Omental fat pad (tissue), 4 donors: Measurements from ENCODE around the gene JCAD. TPM values are rescaled to one million over a fixed set of nuclear protein-coding genes. Genes with fewer than 3 reads are reported as not detected.

Experiments
- ATAC-seq: fragments of 150-250 bp; one replicate; pipeline ENCODE4 v1.9.1; 2016; ENCODE audit warnings: mild to moderate bottlenecking, moderate library complexity; ENCODE audit not compliant: low FRiP score
- DNase-seq: peaks from one replicate; pipeline ENCODE4 v3.0.0-alpha.2; 2019; ENCODE audit warnings: low spot score
- total RNA-seq, 4 donors: library from RNA; depleted of rRNA; stranded (reverse); fragments of >200 nt; gene quantifications; one replicate each; pipeline ENCODE4 v1.1.0, GENCODE V29; 2016
- TF ChIP-seq, protein P1 (sequence below), 3 donors: fragments of 450-650 bp; IDR thresholded peaks; one replicate each; pipeline ENCODE4 v1.5.1; 2016 to 2017; ENCODE audit warnings: antibody characterized with exemption in 3 of 3, mild to moderate bottlenecking in 3 of 3, moderate library complexity in 2 of 3

JCAD gene
- total RNA-seq, 4 donors from 2014 or later = 14.6 to 71.4 (median 19.7) TPM

DNA sequence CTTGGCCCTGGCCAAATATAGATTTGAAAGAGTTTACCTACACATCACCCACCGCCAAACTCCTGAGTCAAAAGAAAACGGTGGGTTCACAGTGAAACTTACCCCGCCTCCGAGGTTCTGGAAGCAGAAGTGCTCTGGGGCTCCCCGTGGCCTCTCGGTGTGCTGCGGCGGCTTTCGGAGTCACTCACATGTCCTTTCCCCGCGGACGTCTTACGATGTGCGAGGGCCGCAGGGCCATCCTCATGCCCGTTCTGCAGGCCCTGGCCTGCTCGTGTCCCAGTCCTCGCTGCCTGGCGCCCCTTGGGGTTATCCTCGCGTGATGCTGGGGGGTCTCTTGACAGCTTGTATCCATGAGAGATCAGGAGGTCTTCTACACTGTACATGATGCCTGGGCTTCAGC is 12.0 kb downstream of the JCAD start:
- TF ChIP-seq, protein P1, sequence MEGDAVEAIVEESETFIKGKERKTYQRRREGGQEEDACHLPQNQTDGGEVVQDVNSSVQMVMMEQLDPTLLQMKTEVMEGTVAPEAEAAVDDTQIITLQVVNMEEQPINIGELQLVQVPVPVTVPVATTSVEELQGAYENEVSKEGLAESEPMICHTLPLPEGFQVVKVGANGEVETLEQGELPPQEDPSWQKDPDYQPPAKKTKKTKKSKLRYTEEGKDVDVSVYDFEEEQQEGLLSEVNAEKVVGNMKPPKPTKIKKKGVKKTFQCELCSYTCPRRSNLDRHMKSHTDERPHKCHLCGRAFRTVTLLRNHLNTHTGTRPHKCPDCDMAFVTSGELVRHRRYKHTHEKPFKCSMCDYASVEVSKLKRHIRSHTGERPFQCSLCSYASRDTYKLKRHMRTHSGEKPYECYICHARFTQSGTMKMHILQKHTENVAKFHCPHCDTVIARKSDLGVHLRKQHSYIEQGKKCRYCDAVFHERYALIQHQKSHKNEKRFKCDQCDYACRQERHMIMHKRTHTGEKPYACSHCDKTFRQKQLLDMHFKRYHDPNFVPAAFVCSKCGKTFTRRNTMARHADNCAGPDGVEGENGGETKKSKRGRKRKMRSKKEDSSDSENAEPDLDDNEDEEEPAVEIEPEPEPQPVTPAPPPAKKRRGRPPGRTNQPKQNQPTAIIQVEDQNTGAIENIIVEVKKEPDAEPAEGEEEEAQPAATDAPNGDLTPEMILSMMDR (IDR thresholded peaks at IDR 0.05) = no peak
- DNase-seq (no peak), ATAC-seq (no peak)

DNA sequence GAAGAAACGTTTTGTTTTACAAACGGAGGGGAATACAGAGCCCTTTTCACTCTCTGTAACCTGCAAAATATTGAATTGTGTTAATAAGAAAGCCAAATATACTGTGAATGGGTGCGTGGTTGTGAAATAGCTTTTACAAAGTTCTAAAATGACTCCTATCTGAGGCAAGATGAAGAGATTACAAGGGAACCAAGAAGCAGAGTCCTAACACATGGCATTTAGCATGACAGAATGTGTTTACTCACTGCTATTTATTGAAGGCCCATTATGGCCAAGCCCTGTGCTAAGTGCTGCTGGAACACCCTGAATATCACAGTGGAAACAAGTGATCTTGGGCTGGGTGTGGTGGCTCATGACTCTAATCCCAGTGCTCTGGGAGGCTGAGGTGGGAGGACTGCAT is 12.9 kb downstream of the JCAD start:
- no peak for ATAC-seq
- TF ChIP-seq, protein P1 (IDR thresholded peaks at IDR 0.05) = no peak
- DNase-seq = no peak

DNA sequence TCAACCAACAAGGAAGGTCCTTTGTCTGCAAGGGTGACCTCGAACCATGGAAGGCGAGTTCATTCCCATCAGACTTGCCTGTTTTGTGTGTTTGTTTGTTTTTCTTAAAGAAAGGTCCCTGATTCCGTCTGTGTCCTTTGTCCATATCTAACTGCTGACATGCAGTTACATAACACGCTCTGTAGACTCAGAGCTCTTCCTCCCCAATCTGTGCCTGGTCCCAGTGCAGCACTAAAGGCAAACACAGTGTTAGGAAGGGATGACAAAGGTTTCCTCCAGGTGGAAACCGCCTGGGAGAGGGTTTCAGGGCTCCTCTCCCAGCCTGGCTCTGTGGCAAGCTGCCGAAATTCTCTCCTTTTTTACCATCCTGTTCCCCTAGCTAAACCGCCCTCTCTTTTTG is 13.4 kb downstream of the JCAD start:
- ATAC-seq (no peak), DNase-seq (no peak)
- TF ChIP-seq, protein P1 (IDR thresholded peaks at IDR 0.05) = no peak

DNA sequence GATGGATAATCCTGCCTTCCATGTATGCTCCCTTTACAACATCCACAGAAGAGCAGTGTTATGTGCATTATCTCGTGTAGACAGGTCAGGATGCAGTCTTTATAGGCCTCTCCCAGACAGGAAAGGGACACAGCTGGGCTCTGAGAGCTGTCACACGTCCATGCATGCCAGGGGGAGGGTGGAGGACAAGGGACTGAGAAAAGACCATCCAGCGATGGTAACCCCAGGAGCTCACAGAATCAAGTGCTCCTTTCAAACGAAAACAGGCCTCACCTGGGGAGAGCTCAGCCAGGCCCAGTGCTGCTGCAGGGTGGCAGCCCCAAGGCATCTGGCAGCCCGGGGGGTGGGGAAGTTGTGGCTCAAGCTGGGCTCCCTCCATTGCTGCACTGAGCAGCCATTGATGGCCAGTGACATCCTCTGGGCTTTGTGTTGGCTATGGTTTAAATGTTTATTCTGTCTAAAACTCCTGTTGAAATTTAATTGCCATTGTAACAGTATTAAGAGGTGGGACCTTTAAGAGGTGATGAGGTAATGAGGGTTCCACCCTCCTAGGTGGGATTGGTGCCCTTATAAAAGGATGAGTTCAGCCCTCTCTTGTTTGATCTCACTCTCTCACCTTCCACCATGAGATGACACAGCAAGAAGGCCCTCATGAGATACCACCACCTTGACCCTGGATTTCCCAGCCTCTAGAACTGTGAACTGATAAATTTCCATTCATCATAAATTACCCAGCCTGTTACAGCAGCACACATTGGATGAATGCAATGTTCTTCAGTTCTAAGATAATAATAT is 15.7 kb downstream of the JCAD start:
- TF ChIP-seq, protein P1 (IDR thresholded peaks at IDR 0.05) = no peak
- DNase-seq (no peak), ATAC-seq (no peak)

DNA sequence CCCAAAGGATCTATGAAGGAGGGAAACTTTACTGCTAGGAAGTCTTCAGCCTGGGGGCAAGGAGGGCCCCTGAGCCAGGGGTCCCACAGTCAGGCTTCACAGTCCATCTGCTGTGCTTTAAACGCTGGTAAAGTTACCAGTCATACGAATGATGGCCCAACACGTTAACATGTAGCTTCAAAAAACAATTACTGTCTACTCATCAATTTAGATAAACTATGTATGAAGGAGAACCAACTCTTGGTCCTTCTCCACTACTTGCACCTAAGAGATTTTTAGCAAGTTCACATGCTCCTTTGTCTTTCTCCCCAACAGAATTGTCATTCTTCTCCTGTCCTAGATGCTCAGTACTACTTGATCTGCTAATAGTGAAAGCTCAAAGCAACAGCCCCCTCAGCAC is 16.6 kb downstream of the JCAD start:
- DNase-seq (no peak), ATAC-seq (no peak)
- TF ChIP-seq, protein P1 (IDR thresholded peaks at IDR 0.05) = no peak

DNA sequence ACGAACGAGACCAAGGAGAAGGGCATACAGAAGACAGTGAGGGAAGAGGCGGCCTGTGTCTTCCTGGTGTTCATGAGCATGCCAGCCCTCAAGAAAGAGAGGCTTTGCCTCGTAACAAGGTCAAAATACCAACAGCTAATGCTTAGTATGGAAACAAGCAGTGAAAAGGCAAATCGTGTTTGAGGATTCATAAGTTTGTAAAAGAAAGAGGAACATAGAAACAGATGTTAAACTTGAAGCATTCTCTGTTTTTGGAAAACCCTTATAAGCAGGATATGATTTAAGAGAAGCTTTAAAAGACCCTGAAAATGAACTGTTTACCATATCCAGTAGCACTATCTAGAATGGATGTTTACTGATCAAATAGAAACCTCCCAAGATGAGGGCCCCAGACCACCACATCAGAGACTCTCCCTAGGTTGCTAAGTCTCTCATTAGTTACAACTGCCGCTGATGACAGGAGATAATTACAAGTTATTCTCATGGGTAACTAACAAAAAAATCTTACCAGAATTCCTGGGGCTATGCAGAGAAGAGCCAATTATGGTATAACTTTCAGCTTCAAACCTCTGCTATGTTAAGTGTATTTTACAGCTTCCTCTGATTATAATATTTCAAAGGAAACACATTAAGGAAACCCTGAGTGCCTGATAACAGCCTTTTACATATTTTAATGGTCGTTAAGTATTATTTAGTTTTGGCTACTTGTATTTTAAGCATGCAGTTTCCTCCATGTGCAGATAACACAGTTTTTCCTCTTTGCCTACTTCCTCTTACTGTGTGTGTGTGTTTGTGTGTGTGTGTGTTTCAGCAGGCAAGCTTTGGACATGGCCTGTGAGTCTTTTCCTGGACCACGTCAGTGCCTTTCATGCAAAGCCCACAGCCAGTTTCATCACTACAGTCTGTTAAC is 17.9 kb downstream of the JCAD start:
- DNase-seq (no peak), ATAC-seq (no peak)

More for the DNA sequence above, 17.9 kb downstream of the JCAD start:
- TF ChIP-seq, protein P1 (IDR thresholded peaks at IDR 0.05) = no peak
